Astrocyte of the cerebellum (primary cell): ENCODE data around the gene ROGDI.

Experiments used
- DNase-seq: peaks from one replicate; pipeline ENCODE4 v3.0.0-alpha.2; 2011; ENCODE audit warnings: low read depth
- H3K4me3 ChIP-seq: 2 replicates; pipeline ENCODE4 v1.5.1; 2011; ENCODE audit warnings: mild to moderate bottlenecking, low read depth, low read length, moderate library complexity
- in situ Hi-C: cut with HindIII; loops from 2 replicates; pipeline ENCODE4 v1.10.0; 2017; ENCODE audit warnings: low sequenced_read_pairs
- TF ChIP-seq, protein P1 (sequence below): IDR thresholded peaks from 2 replicates; pipeline ENCODE4 v1.5.1; 2012; ENCODE audit warnings: low read length, low read depth, moderate library complexity, mild to moderate bottlenecking; ENCODE audit errors: missing control alignments

The ROGDI gene

DNA sequence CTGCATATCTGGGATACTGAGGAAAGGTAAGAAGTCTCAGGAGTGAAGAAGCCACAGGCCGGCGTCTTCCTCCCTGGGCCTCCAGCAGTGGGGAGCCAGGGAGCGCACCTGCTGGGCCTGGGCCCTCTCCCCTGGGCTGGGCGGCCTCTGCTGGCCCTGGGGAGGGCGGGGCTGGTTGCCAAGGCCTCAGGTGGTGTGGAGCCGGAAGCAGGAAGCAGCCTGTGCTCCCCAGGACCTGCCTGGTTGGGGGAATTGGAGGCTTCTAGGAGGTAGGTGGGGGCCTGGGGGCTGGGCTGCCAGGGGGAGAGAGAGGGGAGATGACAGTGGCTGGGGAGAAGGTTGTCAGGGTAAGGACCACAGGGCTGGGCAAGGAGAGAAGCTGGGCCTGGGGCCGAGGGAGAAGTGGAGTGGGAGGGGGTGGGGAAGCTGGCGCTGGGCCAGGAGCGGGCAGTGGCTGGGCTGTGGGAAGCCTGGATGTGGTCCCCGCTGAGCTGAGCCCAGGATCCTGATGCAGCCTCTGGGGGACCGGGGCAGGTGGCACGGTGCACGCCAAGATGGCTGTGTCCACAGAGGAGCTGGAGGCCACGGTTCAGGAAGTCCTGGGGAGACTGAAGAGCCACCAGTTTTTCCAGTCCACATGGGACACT lies 7.1 kb downstream of the ROGDI start, which contains the start of gene SMIM22:
TSS of gene SMIM22 (plus strand) at position 189 of the 647 bp plus-strand sequence. CDS start at position 555, 366 bp downstream.
- TF ChIP-seq, protein P1, sequence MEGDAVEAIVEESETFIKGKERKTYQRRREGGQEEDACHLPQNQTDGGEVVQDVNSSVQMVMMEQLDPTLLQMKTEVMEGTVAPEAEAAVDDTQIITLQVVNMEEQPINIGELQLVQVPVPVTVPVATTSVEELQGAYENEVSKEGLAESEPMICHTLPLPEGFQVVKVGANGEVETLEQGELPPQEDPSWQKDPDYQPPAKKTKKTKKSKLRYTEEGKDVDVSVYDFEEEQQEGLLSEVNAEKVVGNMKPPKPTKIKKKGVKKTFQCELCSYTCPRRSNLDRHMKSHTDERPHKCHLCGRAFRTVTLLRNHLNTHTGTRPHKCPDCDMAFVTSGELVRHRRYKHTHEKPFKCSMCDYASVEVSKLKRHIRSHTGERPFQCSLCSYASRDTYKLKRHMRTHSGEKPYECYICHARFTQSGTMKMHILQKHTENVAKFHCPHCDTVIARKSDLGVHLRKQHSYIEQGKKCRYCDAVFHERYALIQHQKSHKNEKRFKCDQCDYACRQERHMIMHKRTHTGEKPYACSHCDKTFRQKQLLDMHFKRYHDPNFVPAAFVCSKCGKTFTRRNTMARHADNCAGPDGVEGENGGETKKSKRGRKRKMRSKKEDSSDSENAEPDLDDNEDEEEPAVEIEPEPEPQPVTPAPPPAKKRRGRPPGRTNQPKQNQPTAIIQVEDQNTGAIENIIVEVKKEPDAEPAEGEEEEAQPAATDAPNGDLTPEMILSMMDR, result no peak

DNA sequence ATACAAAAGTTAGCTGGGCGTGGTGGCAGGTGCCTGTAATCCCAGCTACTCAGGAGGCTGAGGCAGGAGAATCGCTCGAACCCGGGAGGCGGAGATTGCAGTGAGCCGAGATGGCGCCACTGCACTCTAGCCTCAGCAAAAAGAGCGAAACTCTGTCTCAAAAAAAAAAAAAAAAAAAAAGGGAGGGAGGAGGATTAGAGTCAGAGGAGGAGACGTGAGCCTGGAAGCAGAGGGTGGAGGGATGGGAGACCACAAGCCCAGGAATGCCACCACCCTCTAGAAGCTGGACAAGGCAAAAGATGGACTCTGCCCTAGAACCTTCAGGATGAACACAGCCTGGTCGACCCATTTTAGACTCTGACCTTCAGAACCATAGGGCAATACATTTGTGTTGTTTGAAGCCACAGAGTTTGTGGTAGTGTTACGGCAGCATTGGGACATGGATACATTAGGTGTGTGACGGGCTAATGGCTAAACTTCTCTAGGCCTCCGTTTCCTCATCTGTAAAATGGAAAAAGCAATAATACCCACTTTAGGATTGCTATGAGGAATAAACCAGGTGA lies 9.4 kb downstream of the ROGDI start:
- H3K4me3 ChIP-seq, result no peak overlapping the region
- no peak for DNase-seq
- in situ Hi-C loops, result no loop called here
- TF ChIP-seq, protein P1, result no peak

More for the DNA sequence above, 7.1 kb downstream of the ROGDI start, which contains the start of gene SMIM22:
- H3K4me3 ChIP-seq, result no peak within 1 kb of the TSS
- in situ Hi-C loops, result no loop called here
- no peak for DNase-seq

DNA sequence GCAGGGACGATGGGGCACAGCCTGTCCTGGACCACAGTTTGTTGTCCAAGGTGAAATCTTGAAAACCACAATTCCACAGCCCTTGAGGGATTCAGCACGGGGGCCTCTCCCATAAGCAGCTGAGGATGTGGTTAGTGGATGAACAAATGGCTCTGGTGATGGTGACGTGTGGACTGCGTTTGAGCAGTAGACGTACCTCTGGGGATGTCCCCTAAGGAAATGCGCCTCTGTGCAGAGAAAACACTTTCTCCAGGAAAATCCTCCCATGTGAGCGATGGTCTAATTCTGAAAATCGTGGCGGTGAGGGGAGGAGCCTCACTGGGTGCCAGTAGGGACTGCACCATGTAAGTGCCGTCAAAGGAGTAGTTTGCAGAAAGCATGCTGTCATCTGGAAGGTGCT lies 11.6 kb downstream of the ROGDI start:
- TF ChIP-seq, protein P1, result no peak
- DNase-seq, result no peak
- H3K4me3 ChIP-seq, result no peak overlapping the region
- in situ Hi-C loops, result no loop called here

DNA sequence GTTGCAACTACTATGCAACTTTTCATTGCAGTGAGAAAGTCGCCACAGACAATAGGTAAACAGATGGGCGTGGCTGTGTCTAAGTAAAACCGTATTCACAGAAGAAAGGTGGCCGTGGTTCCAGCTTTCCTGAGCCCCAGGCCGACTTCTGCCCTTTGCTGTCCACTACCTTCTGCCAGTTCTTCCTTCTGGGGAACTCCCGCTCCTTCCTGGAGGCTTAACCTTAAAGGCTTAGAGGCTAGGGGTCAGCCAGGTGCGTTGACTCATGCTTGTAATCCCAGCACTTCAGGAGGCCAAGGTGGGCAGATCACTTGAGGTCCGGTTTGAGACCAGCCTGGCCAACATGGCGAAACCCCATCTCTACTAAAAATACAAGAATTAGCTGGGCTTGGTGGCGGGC lies 12.2 kb downstream of the ROGDI start:
- TF ChIP-seq, protein P1, result no peak
- in situ Hi-C loops, result no loop called here
- no peak for DNase-seq
- no peak overlapping the region for H3K4me3 ChIP-seq

DNA sequence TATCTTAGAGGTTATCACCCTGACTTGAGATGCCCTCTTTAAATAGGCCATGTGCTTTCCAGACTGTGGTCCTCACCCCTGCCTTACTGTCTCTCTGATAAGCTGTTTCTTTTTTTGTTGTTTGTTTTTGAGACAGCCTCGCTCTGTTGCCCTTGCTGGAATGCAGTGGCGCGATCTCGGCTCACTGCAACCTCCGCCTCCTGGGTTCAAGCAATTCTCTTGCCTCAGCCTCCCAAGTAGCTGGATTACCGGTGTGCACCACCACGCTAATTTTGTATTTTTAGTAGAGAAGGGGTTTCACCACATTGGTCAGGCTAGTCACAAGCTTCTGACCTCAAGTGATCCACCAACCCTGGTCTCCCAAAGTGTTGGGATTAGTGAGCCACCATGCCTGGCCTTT lies 13.5 kb downstream of the ROGDI start:
- no peak overlapping the region for H3K4me3 ChIP-seq
- TF ChIP-seq, protein P1, result no peak
- in situ Hi-C loops, result no loop called here
- no peak for DNase-seq

DNA sequence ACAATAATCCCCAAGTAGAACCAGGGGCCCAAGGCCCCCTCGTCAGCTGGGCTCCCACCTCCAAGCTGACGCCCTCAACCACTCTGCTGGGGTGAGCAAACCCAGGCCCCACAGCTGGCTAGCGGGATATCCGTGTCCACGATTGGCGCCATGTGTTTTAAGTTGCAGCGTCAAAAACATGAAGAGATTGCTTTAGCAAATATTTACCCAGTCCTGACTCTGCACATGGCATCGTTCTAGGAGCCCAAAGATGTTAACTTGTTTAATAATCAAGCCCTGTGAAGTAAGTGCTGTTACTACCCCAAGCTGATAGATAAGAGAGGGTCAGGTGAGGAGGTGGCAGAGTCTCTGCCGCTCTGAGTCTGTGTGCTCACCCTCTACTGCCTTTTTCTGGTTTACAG lies 13.9 kb downstream of the ROGDI start:
- TF ChIP-seq, protein P1, result no peak
- in situ Hi-C loops, result no loop called here
- H3K4me3 ChIP-seq, result no peak overlapping the region
- DNase-seq, result no peak
